HCT116 (cell line): Measurements from ENCODE around the gene SUGCT. TPM values are rescaled to one million over a fixed set of nuclear protein-coding genes. Genes with fewer than 3 reads are reported as not detected.

Experiments
- ATAC-seq: fragments of 200-7000 bp; cut with Tn5 transposase; 2 replicates; pipeline ENCODE4 v1.9.1; 2020; ENCODE audit warnings: mild to moderate bottlenecking, moderate library complexity
- BruUV-seq: library from RNA; stranded (reverse); fragments of 400-500 nt; replicated peaks from 2 replicates; lab custom pipeline; 2021; lab: Mats Ljungman, UMichigan
- CTCF ChIA-PET: fragments of 300-600 bp; sonication (Branson Sonifier 250); formaldehyde crosslinking; loops from one replicate; lab custom pipeline; 2021; ENCODE audit warnings: antibody characterized with exemption; lab: Charles Lee
- POLR2A ChIA-PET: fragments of 300-600, 350-600 bp; sonication (Branson Sonifier 250); formaldehyde crosslinking; loops from one replicate; lab custom pipeline; 2021; ENCODE audit warnings: antibody characterized with exemption; lab: Charles Lee
- RAD21 ChIA-PET, 2 experiments: fragments of 300-600 bp; sonication (Branson Sonifier 250); formaldehyde crosslinking; loops; one replicate each; lab custom pipeline; 2023; ENCODE audit warnings: low total read pairs in 2 of 2; ENCODE audit not compliant: uncharacterized antibody in 2 of 2, unreplicated experiment in 2 of 2, low non-redundant PET in 1 of 2; lab: Charles Lee
- DNase-seq: peaks from one replicate; pipeline ENCODE4 v3.0.0-alpha.2; 2010; ENCODE audit warnings: low read depth, low spot score
- H2AFZ ChIP-seq: fragments of 200-600 bp; shearing (Covaris generic), sonication (generic); 2 replicates; pipeline ENCODE4 v1.6.1; 2017; ENCODE audit warnings: low read depth, mixed run types, mixed read lengths, antibody characterized with exemption, low read length; ENCODE audit not compliant: poor library complexity, severe bottlenecking
- H3K27ac ChIP-seq: 2 replicates; pipeline ENCODE4 v1.5.1; 2012; ENCODE audit warnings: low read depth, low read length
- H3K27me3 ChIP-seq: fragments of 200-600 bp; sonication (generic); 2 replicates; pipeline ENCODE4 v1.6.1; 2016; ENCODE audit warnings: mixed run types, low read length, mixed read lengths; ENCODE audit not compliant: insufficient read depth
- H3K36me3 ChIP-seq, 2 experiments: fragments of 200-500 bp in 1 of 2; fragments of 200-600 bp in 1 of 2; sonication (Bioruptor generic) in 1 of 2; sonication (generic) in 1 of 2; 2 replicates each; pipeline versions ENCODE4 v1.5.1 to v1.6.1; 2014 to 2016; ENCODE audit warnings: low read length in 2 of 2, inconsistent platforms in 1 of 2, mixed read lengths in 1 of 2, mixed run types in 1 of 2; ENCODE audit not compliant: insufficient read depth in 2 of 2, control insufficient read depth in 1 of 2
- H3K4me1 ChIP-seq, 2 experiments: fragments of 200-600 bp in 1 of 2; sonication (generic) in 1 of 2; 2 replicates each; pipeline versions ENCODE4 v1.5.1 to v1.6.1; 2012 to 2017; ENCODE audit warnings: low read length in 2 of 2, inconsistent platforms in 1 of 2, mild to moderate bottlenecking in 1 of 2, mixed read lengths in 1 of 2, mixed run types in 1 of 2, moderate library complexity in 1 of 2; ENCODE audit not compliant: insufficient read depth in 2 of 2, control insufficient read depth in 1 of 2
- H3K4me2 ChIP-seq: fragments of 200-600 bp; sonication (generic); 2 replicates; pipeline ENCODE4 v1.6.1; 2017; ENCODE audit warnings: mixed run types, low read length, mixed read lengths
- H3K4me3 ChIP-seq, 2 experiments: fragments of 200-600 bp in 1 of 2; sonication (generic) in 1 of 2; replicated peaks in 1 of 2; 2 replicates each; pipeline ENCODE4 v1.5.1; 2011 to 2016; ENCODE audit warnings: low read length in 2 of 2, control low read depth in 1 of 2, low read depth in 1 of 2, mild to moderate bottlenecking in 1 of 2, mixed read lengths in 1 of 2, mixed run types in 1 of 2
- H3K79me2 ChIP-seq: fragments of 200-600 bp; sonication (generic); 2 replicates; pipeline ENCODE4 v1.6.1; 2017; ENCODE audit warnings: mild to moderate bottlenecking, mixed run types, low read length, moderate library complexity, mixed read lengths; ENCODE audit not compliant: insufficient read depth
- H3K9ac ChIP-seq: fragments of 200-600 bp; sonication (generic); 2 replicates; pipeline ENCODE4 v1.6.1; 2016; ENCODE audit warnings: low read length, mixed read lengths
- H3K9me2 ChIP-seq: fragments of 200-600 bp; sonication (generic), shearing (Covaris generic); 2 replicates; pipeline ENCODE4 v1.6.1; 2017; ENCODE audit warnings: mixed run types, mild to moderate bottlenecking, moderate library complexity; ENCODE audit not compliant: insufficient read depth
- H3K9me3 ChIP-seq, 2 experiments: fragments of 200-500 bp in 1 of 2; fragments of 200-600 bp in 1 of 2; sonication (Bioruptor generic) in 1 of 2; sonication (generic) in 1 of 2; 2 replicates each; pipeline ENCODE4 v1.6.1; 2014 to 2017; ENCODE audit warnings: low read length in 2 of 2, mixed read lengths in 2 of 2, inconsistent platforms in 1 of 2, low read depth in 1 of 2, mild to moderate bottlenecking in 1 of 2, mixed run types in 1 of 2, moderate library complexity in 1 of 2; ENCODE audit not compliant: control insufficient read depth in 1 of 2, insufficient read depth in 1 of 2
- H4K20me1 ChIP-seq: fragments of 200-600 bp; sonication (generic), shearing (Covaris generic); 2 replicates; pipeline ENCODE4 v1.6.1; 2017; ENCODE audit warnings: mixed run types, mild to moderate bottlenecking, moderate library complexity; ENCODE audit not compliant: insufficient read depth
- CBX3 ChIP-seq: IDR thresholded peaks from 2 replicates; pipeline ENCODE4 v1.6.1; 2012; ENCODE audit warnings: low read depth
- CEBPB ChIP-seq: IDR thresholded peaks from 2 replicates; pipeline ENCODE4 v1.6.1; 2012; ENCODE audit warnings: low read depth
- ELF1 ChIP-seq: IDR thresholded peaks from 2 replicates; pipeline ENCODE4 v1.6.1; 2012; ENCODE audit warnings: low read depth, borderline replicate concordance
- EZH2phosphoT487 ChIP-seq: fragments of 200-600 bp; IDR thresholded peaks from 2 replicates; pipeline ENCODE4 v1.6.1; 2018; ENCODE audit warnings: antibody characterized with exemption, borderline replicate concordance
- FOSL1 ChIP-seq: IDR thresholded peaks from 2 replicates; pipeline ENCODE4 v1.6.1; 2012; ENCODE audit warnings: low read depth
- JUND ChIP-seq: IDR thresholded peaks from 2 replicates; pipeline ENCODE4 v1.6.1; 2012
- MAX ChIP-seq: IDR thresholded peaks from 2 replicates; pipeline ENCODE4 v1.6.1; 2012
- POLR2A ChIP-seq: IDR thresholded peaks from 2 replicates; pipeline ENCODE4 v1.7.0; 2011; ENCODE audit warnings: borderline replicate concordance; ENCODE audit not compliant: insufficient read depth, insufficient read length; ENCODE audit errors: extremely low read depth
- SIN3A ChIP-seq: IDR thresholded peaks from 2 replicates; pipeline ENCODE4 v1.6.1; 2012; ENCODE audit warnings: low read depth
- SP1 ChIP-seq: IDR thresholded peaks from 2 replicates; pipeline ENCODE4 v1.6.1; 2012; ENCODE audit warnings: low read depth
- SRF ChIP-seq: IDR thresholded peaks from 2 replicates; pipeline ENCODE4 v1.6.1; 2012; ENCODE audit warnings: low read depth
- TCF7L2 ChIP-seq: IDR thresholded peaks from 2 replicates; pipeline ENCODE4 v1.7.0; 2011; ENCODE audit warnings: borderline replicate concordance, inconsistent platforms; ENCODE audit not compliant: insufficient read depth, insufficient read length; ENCODE audit errors: extremely low read depth
- YY1 ChIP-seq: IDR thresholded peaks from 2 replicates; pipeline ENCODE4 v1.6.1; 2011; ENCODE audit warnings: low read length, low read depth, moderate library complexity, mild to moderate bottlenecking; ENCODE audit not compliant: insufficient replicate concordance; ENCODE audit errors: extremely low read depth
- ZBTB33 ChIP-seq: IDR thresholded peaks from 2 replicates; pipeline ENCODE4 v1.6.1; 2011; ENCODE audit warnings: mild to moderate bottlenecking, low read length, moderate library complexity; ENCODE audit not compliant: insufficient replicate concordance; ENCODE audit errors: extremely low read depth
- ZNF274 ChIP-seq: fragments of 200-500 bp; sonication (Bioruptor generic); IDR thresholded peaks from 2 replicates; pipeline ENCODE4 v1.6.1; 2014; ENCODE audit warnings: mild to moderate bottlenecking, low read depth, low read length, inconsistent platforms
- intact Hi-C: fragments of 100-400 bp; cut with micrococcal nuclease; formaldehyde crosslinking; loops from 2 replicates; pipeline ENCODE4 v1.10.0; 2022
- total RNA-seq: library from RNA; stranded (reverse); gene quantifications from one replicate; pipeline ENCODE4 v1.2.1, GENCODE V29; 2021; ENCODE audit not compliant: unreplicated experiment
- TF ChIP-seq, protein P1 (sequence below): IDR thresholded peaks from 2 replicates; pipeline ENCODE4 v1.6.1; 2012; ENCODE audit warnings: low read depth

Gene SUGCT
- total RNA-seq, 1 experiment from 2014 or later: 4.4 TPM

- Histone ChIP-seq H4K20me1 (no peaks in the 10 kb centered on the region), H3K4me1 (no peaks in the 10 kb centered on the region), H3K4me2 (no peak overlapping the region), H2AFZ (no peak overlapping the region), H3K9me2 (no peaks in the 10 kb centered on the region), H3K36me3 (no peaks in the 10 kb centered on the region), H3K9ac (no peak overlapping the region), H3K9me3 (no peaks in the 10 kb centered on the region), H3K27ac (no peak overlapping the region), H3K27me3 (no peaks in the 10 kb centered on the region), H3K79me2 (no peaks in the 10 kb centered on the region), H3K4me3 (no peak overlapping the region)
- ChIA-PET POLR2A (no interaction called here), RAD21 (no interaction called here), CTCF (no interaction called here)
- intact Hi-C loops: no loop called here
- BruUV-seq: no TSS peak
- no peak for ATAC-seq
- DNase-seq: no peak
- TF ChIP-seq MAX: no peak
- TF ChIP-seq EZH2phosphoT487: no peak
- TF ChIP-seq ELF1: no peak
- no peak for TF ChIP-seq SP1
- no peak for TF ChIP-seq ZNF274
- no peak for TF ChIP-seq JUND
- TF ChIP-seq, protein P1, sequence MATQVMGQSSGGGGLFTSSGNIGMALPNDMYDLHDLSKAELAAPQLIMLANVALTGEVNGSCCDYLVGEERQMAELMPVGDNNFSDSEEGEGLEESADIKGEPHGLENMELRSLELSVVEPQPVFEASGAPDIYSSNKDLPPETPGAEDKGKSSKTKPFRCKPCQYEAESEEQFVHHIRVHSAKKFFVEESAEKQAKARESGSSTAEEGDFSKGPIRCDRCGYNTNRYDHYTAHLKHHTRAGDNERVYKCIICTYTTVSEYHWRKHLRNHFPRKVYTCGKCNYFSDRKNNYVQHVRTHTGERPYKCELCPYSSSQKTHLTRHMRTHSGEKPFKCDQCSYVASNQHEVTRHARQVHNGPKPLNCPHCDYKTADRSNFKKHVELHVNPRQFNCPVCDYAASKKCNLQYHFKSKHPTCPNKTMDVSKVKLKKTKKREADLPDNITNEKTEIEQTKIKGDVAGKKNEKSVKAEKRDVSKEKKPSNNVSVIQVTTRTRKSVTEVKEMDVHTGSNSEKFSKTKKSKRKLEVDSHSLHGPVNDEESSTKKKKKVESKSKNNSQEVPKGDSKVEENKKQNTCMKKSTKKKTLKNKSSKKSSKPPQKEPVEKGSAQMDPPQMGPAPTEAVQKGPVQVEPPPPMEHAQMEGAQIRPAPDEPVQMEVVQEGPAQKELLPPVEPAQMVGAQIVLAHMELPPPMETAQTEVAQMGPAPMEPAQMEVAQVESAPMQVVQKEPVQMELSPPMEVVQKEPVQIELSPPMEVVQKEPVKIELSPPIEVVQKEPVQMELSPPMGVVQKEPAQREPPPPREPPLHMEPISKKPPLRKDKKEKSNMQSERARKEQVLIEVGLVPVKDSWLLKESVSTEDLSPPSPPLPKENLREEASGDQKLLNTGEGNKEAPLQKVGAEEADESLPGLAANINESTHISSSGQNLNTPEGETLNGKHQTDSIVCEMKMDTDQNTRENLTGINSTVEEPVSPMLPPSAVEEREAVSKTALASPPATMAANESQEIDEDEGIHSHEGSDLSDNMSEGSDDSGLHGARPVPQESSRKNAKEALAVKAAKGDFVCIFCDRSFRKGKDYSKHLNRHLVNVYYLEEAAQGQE: no peak
- no peak for TF ChIP-seq YY1
- no peak for TF ChIP-seq ZBTB33
- TF ChIP-seq CEBPB: no peak
- TF ChIP-seq TCF7L2: no peak
- TF ChIP-seq FOSL1: no peak
- no peak for TF ChIP-seq CBX3
- no peak for TF ChIP-seq SRF
- TF ChIP-seq SIN3A: no peak
- TF ChIP-seq POLR2A: no peak
These were observed 169.2 kb downstream of the SUGCT start for GRCh38 chr7:40303996-40304395.
